ENCODE data around the gene GNGT2. TPM values are rescaled to one million over a fixed set of nuclear protein-coding genes. Genes with fewer than 3 reads are reported as not detected.

GNGT2 gene
- total RNA-seq, 4 donors from 2014 or later, result 1.4 to 1.7 TPM; not detected in 2

- no peaks in the 10 kb centered on the region for H3K36me3 ChIP-seq
- 79 to 84% methylated on average over 10 of the region's 10 CpGs for WGBS, 2 donors
- intact Hi-C loops (cut with DNase I), result no loop called here
Observed at GRCh38 chr17:49209061-49209571, 1.3 kb downstream of the GNGT2 start.

GRCh38 chr17:49204516-49204915, 5.9 kb downstream of the GNGT2 start:
- H3K4me3 ChIP-seq, result no peak overlapping the region
- WGBS, 2 donors, result 90 to 91% methylated on average over 2 of the region's 2 CpGs
- no peak overlapping the region for H3K27ac ChIP-seq
- H3K9me3 ChIP-seq, result no peaks in the 10 kb centered on the region
- peaks cover 0 to 41% (median 0%) of the 10 kb centered on the region in 4 donors for H3K27me3 ChIP-seq
- no peak for DNase-seq
- H3K4me1 ChIP-seq, result peaks cover 0 to 10% (median 6%) of the 10 kb centered on the region in 3 donors
- TF ChIP-seq POLR2A (IDR thresholded peaks at IDR 0.05), result no peak
- no peak for TF ChIP-seq CTCF (IDR thresholded peaks at IDR 0.05)
- intact Hi-C loops (cut with DNase I), result no loop called here
- no peaks in the 10 kb centered on the region for H3K36me3 ChIP-seq

More at GRCh38 chr17:49209061-49209571, 1.3 kb downstream of the GNGT2 start:
- H3K4me1 ChIP-seq, result peaks cover 0 to 32% (median 11%) of the 10 kb centered on the region in 3 donors
- no peak for TF ChIP-seq CTCF (IDR thresholded peaks at IDR 0.05)
- TF ChIP-seq POLR2A (IDR thresholded peaks at IDR 0.05), result no peak
- DNase-seq, result no peak
- no peaks in the 10 kb centered on the region for H3K9me3 ChIP-seq
- peaks cover 0 to 52% (median 0%) of the 10 kb centered on the region in 4 donors for H3K27me3 ChIP-seq
- peak overlapping the region in 1 of 4 donors; percentile 65 for H3K4me3 ChIP-seq
- peak overlapping the region in 1 of 4 donors; percentile 83 for H3K27ac ChIP-seq

- DNase-seq, result no peak
- no peaks in the 10 kb centered on the region for H3K9me3 ChIP-seq
- WGBS, 2 donors, result 53 to 76% methylated on average over 2 of the region's 2 CpGs
- H3K4me3 ChIP-seq, result no peak overlapping the region
- peaks cover 0 to 3% (median 0%) of the 10 kb centered on the region in 3 donors for H3K4me1 ChIP-seq
- H3K27me3 ChIP-seq, result peaks cover 0 to 35% (median 0%) of the 10 kb centered on the region in 4 donors
- intact Hi-C loops (cut with DNase I), result no loop called here
- H3K27ac ChIP-seq, result no peak overlapping the region
- no peak for TF ChIP-seq POLR2A (IDR thresholded peaks at IDR 0.05)
- TF ChIP-seq CTCF (IDR thresholded peaks at IDR 0.05), result no peak
- H3K36me3 ChIP-seq, result no peaks in the 10 kb centered on the region
Observed at GRCh38 chr17:49203796-49204195, 6.6 kb downstream of the GNGT2 start.

GRCh38 chr17:49201481-49201927, 8.9 kb downstream of the GNGT2 start:
- no peak for DNase-seq
- Histone ChIP-seq H3K27me3 (peaks cover 0 to 13% (median 0%) of the 10 kb centered on the region in 4 donors), H3K9me3 (no peaks in the 10 kb centered on the region), H3K4me3 (no peak overlapping the region), H3K27ac (peak overlapping the region in 2 of 4 donors; percentile 14 to 43), H3K36me3 (no peaks in the 10 kb centered on the region), H3K4me1 (no peaks in the 10 kb centered on the region)
- intact Hi-C loops (cut with DNase I), result no loop called here
- TF ChIP-seq POLR2A (IDR thresholded peaks at IDR 0.05), result no peak
- no peak for TF ChIP-seq CTCF (IDR thresholded peaks at IDR 0.05)
- WGBS, 2 donors, result 72 to 83% methylated on average over 7 to 8 of the region's 8 CpGs

- Histone ChIP-seq H3K4me1 (no peaks in the 10 kb centered on the region), H3K9me3 (no peaks in the 10 kb centered on the region), H3K4me3 (no peak overlapping the region), H3K36me3 (no peaks in the 10 kb centered on the region), H3K27me3 (peaks cover 0 to 8% (median 0%) of the 10 kb centered on the region in 4 donors), H3K27ac (no peak overlapping the region)
- TF ChIP-seq POLR2A (IDR thresholded peaks at IDR 0.05) (no peak), CTCF (IDR thresholded peaks at IDR 0.05) (no peak)
- intact Hi-C loops (cut with DNase I), result no loop called here
- no peak for DNase-seq
- WGBS, 2 donors, result 87 to 90% methylated on average over 13 of the region's 13 CpGs
Observed at GRCh38 chr17:49200423-49201083, 9.8 kb downstream of the GNGT2 start.

Data from esophagus squamous epithelium (tissue), 5 donors.